Activated naive CD8-positive, alpha-beta T cell (primary cell): ENCODE measurements around the gene STK11IP.

ENCODE experiments used
- H3K27ac Mint-ChIP-seq: one replicate; pipeline ENCODE4 v1.8.0; 2021; ENCODE audit warnings: mixed read lengths
- H3K27me3 Mint-ChIP-seq: one replicate; pipeline ENCODE4 v1.8.0; 2021; ENCODE audit warnings: mixed read lengths
- H3K36me3 Mint-ChIP-seq: one replicate; pipeline ENCODE4 v1.8.0; 2021; ENCODE audit warnings: mixed read lengths
- H3K4me1 Mint-ChIP-seq: one replicate; pipeline ENCODE4 v1.8.0; 2021; ENCODE audit warnings: low read depth, mixed read lengths
- H3K4me3 Mint-ChIP-seq: one replicate; pipeline ENCODE4 v1.8.0; 2021; ENCODE audit warnings: mild to moderate bottlenecking, mixed read lengths
- H3K9me3 Mint-ChIP-seq: one replicate; pipeline ENCODE4 v1.8.0; 2021; ENCODE audit warnings: low read depth, mixed read lengths

The STK11IP gene

GRCh38 chr2:219658196-219658846 lies 60.7 kb downstream of the STK11IP start:
- H3K27me3 Mint-ChIP-seq: peaks cover 7% of the 10 kb centered on the region

GRCh38 chr2:219658874-219659273 lies 61.2 kb downstream of the STK11IP start:
- Mint-ChIP-seq H3K4me1 (no peaks in the 10 kb centered on the region), H3K4me3 (no peak overlapping the region), H3K27ac (no peak overlapping the region), H3K36me3 (no peaks in the 10 kb centered on the region), H3K27me3 (peaks cover 11% of the 10 kb centered on the region), H3K9me3 (peaks cover 5% of the 10 kb centered on the region)

More at GRCh38 chr2:219658196-219658846, 60.7 kb downstream of the STK11IP start:
- Mint-ChIP-seq H3K4me3 (no peak overlapping the region), H3K4me1 (no peaks in the 10 kb centered on the region), H3K27ac (no peak overlapping the region), H3K36me3 (no peaks in the 10 kb centered on the region), H3K9me3 (peaks cover 5% of the 10 kb centered on the region)

- Mint-ChIP-seq H3K36me3 (no peaks in the 10 kb centered on the region), H3K4me3 (no peak overlapping the region), H3K27me3 (peaks cover 10% of the 10 kb centered on the region), H3K9me3 (peaks cover 5% of the 10 kb centered on the region), H3K4me1 (no peaks in the 10 kb centered on the region), H3K27ac (no peak overlapping the region)
These were observed 63.7 kb downstream of the STK11IP start for GRCh38 chr2:219661197-219661954.

GRCh38 chr2:219661955-219662395 lies 64.3 kb downstream of the STK11IP start:
- Mint-ChIP-seq H3K9me3 (peaks cover 5% of the 10 kb centered on the region), H3K4me1 (no peaks in the 10 kb centered on the region), H3K27me3 (peaks cover 10% of the 10 kb centered on the region), H3K36me3 (no peaks in the 10 kb centered on the region), H3K27ac (no peak overlapping the region), H3K4me3 (no peak overlapping the region)

- Mint-ChIP-seq H3K9me3 (peaks cover 5% of the 10 kb centered on the region), H3K36me3 (no peaks in the 10 kb centered on the region), H3K27me3 (peaks cover 10% of the 10 kb centered on the region), H3K27ac (no peak overlapping the region), H3K4me1 (no peaks in the 10 kb centered on the region), H3K4me3 (no peak overlapping the region)
These were observed 64.9 kb downstream of the STK11IP start for GRCh38 chr2:219662566-219662965.

GRCh38 chr2:219663116-219663762 lies 65.6 kb downstream of the STK11IP start:
- Mint-ChIP-seq H3K27me3 (peaks cover 9% of the 10 kb centered on the region), H3K36me3 (no peaks in the 10 kb centered on the region), H3K4me1 (no peaks in the 10 kb centered on the region), H3K4me3 (no peak overlapping the region), H3K9me3 (peaks cover 5% of the 10 kb centered on the region), H3K27ac (no peak overlapping the region)

GRCh38 chr2:219664041-219664440 lies 66.4 kb downstream of the STK11IP start:
- no peak overlapping the region for H3K27ac Mint-ChIP-seq
- peaks cover 5% of the 10 kb centered on the region for H3K9me3 Mint-ChIP-seq
- peaks cover 9% of the 10 kb centered on the region for H3K27me3 Mint-ChIP-seq
- no peak overlapping the region for H3K4me3 Mint-ChIP-seq
- H3K36me3 Mint-ChIP-seq: no peaks in the 10 kb centered on the region
- no peaks in the 10 kb centered on the region for H3K4me1 Mint-ChIP-seq

- Mint-ChIP-seq H3K27ac (no peak overlapping the region), H3K4me1 (no peaks in the 10 kb centered on the region), H3K27me3 (peaks cover 9% of the 10 kb centered on the region), H3K36me3 (no peaks in the 10 kb centered on the region), H3K4me3 (no peak overlapping the region), H3K9me3 (peaks cover 5% of the 10 kb centered on the region)
These were observed 67.3 kb downstream of the STK11IP start for GRCh38 chr2:219664944-219665343.

- Mint-ChIP-seq H3K4me1 (no peaks in the 10 kb centered on the region), H3K36me3 (no peaks in the 10 kb centered on the region), H3K9me3 (peaks cover 5% of the 10 kb centered on the region), H3K27ac (no peak overlapping the region), H3K27me3 (peaks cover 9% of the 10 kb centered on the region), H3K4me3 (no peak overlapping the region)
These were observed 68.3 kb downstream of the STK11IP start for GRCh38 chr2:219665926-219666325.
